OCI-LY3 (cell line): ENCODE data around the gene NDRG2.

Experiments
- H2AFZ ChIP-seq: fragments of 200-600, 300-600 bp; shearing (Covaris generic); 2 replicates; pipeline ENCODE4 v1.6.0; 2014; ENCODE audit warnings: antibody characterized with exemption, low read depth, low read length
- H3K27ac ChIP-seq: fragments of 200-600, 300-600 bp; sonication (generic); 2 replicates; pipeline ENCODE4 v1.5.1; 2014; ENCODE audit warnings: mild to moderate bottlenecking, low read length, moderate library complexity, mixed read lengths
- H3K27me3 ChIP-seq: fragments of 200-600, 300-600 bp; sonication (generic); 2 replicates; pipeline ENCODE4 v1.6.1; 2014; ENCODE audit warnings: low read depth, low read length, mixed read lengths
- H3K36me3 ChIP-seq: fragments of 200-600, 300-600 bp; sonication (generic); replicated peaks from 2 replicates; pipeline ENCODE3; 2014; ENCODE audit warnings: low read depth, low read length, mixed read lengths
- H3K4me1 ChIP-seq: fragments of 300-600, 200-600 bp; sonication (generic); 2 replicates; pipeline ENCODE4 v1.6.1; 2014; ENCODE audit warnings: low read length, mixed read lengths
- H3K4me2 ChIP-seq: fragments of 200-600, 300-600 bp; sonication (generic); 2 replicates; pipeline ENCODE4 v1.6.1; 2014; ENCODE audit warnings: low read length, mixed read lengths
- H3K4me3 ChIP-seq: fragments of 300-600, 200-600 bp; sonication (generic); 2 replicates; pipeline ENCODE4 v1.5.1; 2014; ENCODE audit warnings: antibody characterized with exemption, mild to moderate bottlenecking, low read length, moderate library complexity
- H3K79me2 ChIP-seq: fragments of 300-600, 200-600 bp; shearing (Covaris generic); 2 replicates; pipeline ENCODE4 v1.6.1; 2014; ENCODE audit warnings: mild to moderate bottlenecking, low read length, mixed read lengths
- H3K9ac ChIP-seq: fragments of 300-600, 200-600 bp; shearing (Covaris generic); 2 replicates; pipeline ENCODE4 v1.6.0; 2014; ENCODE audit warnings: mild to moderate bottlenecking, low read length, moderate library complexity
- H3K9me3 ChIP-seq: fragments of 200-600, 300-600 bp; shearing (Covaris generic); 2 replicates; pipeline ENCODE4 v1.6.1; 2014; ENCODE audit warnings: low read length, mixed read lengths; ENCODE audit not compliant: insufficient read depth
- H4K20me1 ChIP-seq: fragments of 200-600, 300-600 bp; sonication (generic); 2 replicates; pipeline ENCODE4 v1.6.1; 2016; ENCODE audit warnings: low read length, mixed read lengths; ENCODE audit not compliant: insufficient read depth
- EZH2phosphoT487 ChIP-seq: fragments of 200-600 bp; shearing (Covaris generic); IDR thresholded peaks from 2 replicates; pipeline ENCODE4 v1.6.1; 2018; ENCODE audit warnings: antibody characterized with exemption, mixed run types, low read depth
- TF ChIP-seq, protein P1 (sequence below): fragments of 200-600, 300-600 bp; sonication (generic); IDR thresholded peaks from 2 replicates; pipeline ENCODE4 v1.5.1; 2014; ENCODE audit warnings: antibody characterized with exemption, low read length, low read depth

NDRG2 gene

DNA sequence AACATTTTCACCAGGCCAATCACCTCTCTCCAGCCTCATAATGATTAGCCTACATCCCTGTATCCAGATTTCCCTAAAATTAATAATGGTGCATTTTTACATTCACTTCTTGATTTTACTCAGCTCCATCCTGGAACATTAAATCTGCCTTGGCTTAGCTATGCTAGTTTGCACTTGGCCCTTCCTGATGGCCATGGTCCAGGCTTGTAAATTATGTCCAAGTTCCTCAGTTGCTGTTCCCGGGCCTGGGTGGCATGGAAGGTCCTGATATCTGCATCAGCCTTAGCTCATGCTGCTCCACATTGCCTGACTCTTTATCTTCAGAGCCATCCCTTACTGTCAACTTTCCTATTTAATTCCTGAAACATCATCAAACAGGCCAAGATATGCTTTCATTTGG, 46.2 kb downstream of the NDRG2 start:
- no peaks in the 10 kb centered on the region for H3K79me2 ChIP-seq
- H3K4me3 ChIP-seq, result no peak overlapping the region
- H3K4me1 ChIP-seq, result no peaks in the 10 kb centered on the region
- H3K4me2 ChIP-seq, result no peak overlapping the region
- H3K9me3 ChIP-seq, result no peaks in the 10 kb centered on the region
- no peak overlapping the region for H2AFZ ChIP-seq
- H4K20me1 ChIP-seq, result no peaks in the 10 kb centered on the region
- no peak for TF ChIP-seq EZH2phosphoT487
- TF ChIP-seq, protein P1, sequence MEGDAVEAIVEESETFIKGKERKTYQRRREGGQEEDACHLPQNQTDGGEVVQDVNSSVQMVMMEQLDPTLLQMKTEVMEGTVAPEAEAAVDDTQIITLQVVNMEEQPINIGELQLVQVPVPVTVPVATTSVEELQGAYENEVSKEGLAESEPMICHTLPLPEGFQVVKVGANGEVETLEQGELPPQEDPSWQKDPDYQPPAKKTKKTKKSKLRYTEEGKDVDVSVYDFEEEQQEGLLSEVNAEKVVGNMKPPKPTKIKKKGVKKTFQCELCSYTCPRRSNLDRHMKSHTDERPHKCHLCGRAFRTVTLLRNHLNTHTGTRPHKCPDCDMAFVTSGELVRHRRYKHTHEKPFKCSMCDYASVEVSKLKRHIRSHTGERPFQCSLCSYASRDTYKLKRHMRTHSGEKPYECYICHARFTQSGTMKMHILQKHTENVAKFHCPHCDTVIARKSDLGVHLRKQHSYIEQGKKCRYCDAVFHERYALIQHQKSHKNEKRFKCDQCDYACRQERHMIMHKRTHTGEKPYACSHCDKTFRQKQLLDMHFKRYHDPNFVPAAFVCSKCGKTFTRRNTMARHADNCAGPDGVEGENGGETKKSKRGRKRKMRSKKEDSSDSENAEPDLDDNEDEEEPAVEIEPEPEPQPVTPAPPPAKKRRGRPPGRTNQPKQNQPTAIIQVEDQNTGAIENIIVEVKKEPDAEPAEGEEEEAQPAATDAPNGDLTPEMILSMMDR, result no peak
- no peak overlapping the region for H3K9ac ChIP-seq
- H3K36me3 ChIP-seq, result no peaks in the 10 kb centered on the region
- H3K27me3 ChIP-seq, result peaks cover 6% of the 10 kb centered on the region
- H3K27ac ChIP-seq, result no peak overlapping the region

DNA sequence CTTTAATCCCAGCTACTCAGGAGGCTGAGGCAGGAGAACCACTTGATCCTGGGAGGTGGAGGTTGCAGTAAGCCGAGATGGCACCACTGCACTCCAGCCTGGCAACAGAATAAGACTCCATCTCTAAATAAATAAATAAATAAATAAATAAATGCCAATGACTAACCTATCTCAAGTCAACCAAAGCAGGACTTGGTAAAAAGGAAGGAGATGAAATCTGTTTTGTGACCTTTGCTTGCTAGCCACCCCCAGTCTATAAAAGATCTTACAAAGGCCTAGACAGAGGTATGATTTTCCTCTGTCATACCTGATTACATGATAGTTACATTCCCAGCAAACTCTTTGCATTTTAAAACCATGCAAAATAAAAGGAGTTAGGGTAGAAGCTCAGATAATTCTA, 48.6 kb downstream of the NDRG2 start:
- no peak overlapping the region for H3K4me2 ChIP-seq
- H3K27me3 ChIP-seq, result peaks cover 14% of the 10 kb centered on the region
- H3K9me3 ChIP-seq, result no peaks in the 10 kb centered on the region
- H3K4me3 ChIP-seq, result no peak overlapping the region
- no peak for TF ChIP-seq EZH2phosphoT487
- TF ChIP-seq, protein P1, result no peak
- H2AFZ ChIP-seq, result no peak overlapping the region
- H3K79me2 ChIP-seq, result no peaks in the 10 kb centered on the region
- H3K27ac ChIP-seq, result no peak overlapping the region
- H3K9ac ChIP-seq, result no peak overlapping the region
- H3K4me1 ChIP-seq, result 0 out of 2 replicates have a peak, but pooled peaks cover 3% of the 10 kb centered on the region
- H4K20me1 ChIP-seq, result no peaks in the 10 kb centered on the region
- no peaks in the 10 kb centered on the region for H3K36me3 ChIP-seq

DNA sequence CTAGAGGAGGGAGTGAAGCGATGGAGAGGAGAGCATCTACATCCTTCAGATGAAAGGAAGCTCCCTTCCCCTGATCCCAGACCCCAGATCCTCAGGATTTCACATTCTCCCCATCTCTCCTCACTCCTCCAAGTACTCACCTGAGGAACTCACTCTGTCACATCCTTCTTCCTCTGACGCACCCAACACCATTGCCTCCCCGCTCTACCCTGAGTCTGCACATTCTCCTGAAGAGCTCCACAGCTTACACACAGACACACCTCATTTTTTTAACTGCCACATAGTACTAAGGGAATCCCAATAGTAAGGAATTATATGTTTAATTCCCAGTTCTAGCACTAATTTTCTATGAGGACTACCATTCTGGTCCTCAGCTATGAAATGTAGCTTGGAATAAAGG, 51.4 kb downstream of the NDRG2 start:
- peaks cover 7% of the 10 kb centered on the region; the same call in 1 of the 2 replicates for H3K4me1 ChIP-seq
- no peaks in the 10 kb centered on the region for H4K20me1 ChIP-seq
- H3K79me2 ChIP-seq, result no peaks in the 10 kb centered on the region
- H3K27me3 ChIP-seq, result peaks cover 16% of the 10 kb centered on the region
- H3K4me2 ChIP-seq, result no peak overlapping the region
- no peak overlapping the region for H3K27ac ChIP-seq
- H3K9ac ChIP-seq, result no peak overlapping the region
- H2AFZ ChIP-seq, result no peak overlapping the region
- no peak overlapping the region for H3K4me3 ChIP-seq
- TF ChIP-seq, protein P1, result no peak
- TF ChIP-seq EZH2phosphoT487, result no peak
- no peaks in the 10 kb centered on the region for H3K9me3 ChIP-seq
- H3K36me3 ChIP-seq, result no peaks in the 10 kb centered on the region

DNA sequence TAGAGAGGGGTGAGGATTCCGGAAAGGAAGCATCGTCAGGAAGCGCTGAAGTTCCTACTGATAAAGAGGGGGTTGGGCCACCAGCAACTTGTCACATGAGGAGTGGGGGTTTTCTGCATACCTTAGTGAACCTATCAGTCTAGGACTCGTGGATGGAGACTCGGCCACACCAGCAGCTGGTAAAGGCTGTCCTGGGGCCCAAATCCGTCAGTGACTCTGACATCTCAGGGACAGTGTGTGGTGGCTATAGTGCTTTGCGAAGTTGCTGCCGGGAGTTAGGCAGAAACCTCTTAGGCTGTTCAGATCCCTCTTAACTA, 53.2 kb downstream of the NDRG2 start:
- H3K27ac ChIP-seq, result no peak overlapping the region
- peak overlapping the region; percentile 67 for H3K9ac ChIP-seq
- peaks cover 7% of the 10 kb centered on the region; the same call in 1 of the 2 replicates for H3K4me1 ChIP-seq
- no peaks in the 10 kb centered on the region for H4K20me1 ChIP-seq
- no peaks in the 10 kb centered on the region for H3K79me2 ChIP-seq
- peaks cover 32% of the 10 kb centered on the region for H3K27me3 ChIP-seq
- no peaks in the 10 kb centered on the region for H3K36me3 ChIP-seq
- no peak for TF ChIP-seq EZH2phosphoT487
- TF ChIP-seq, protein P1, result no peak
- H2AFZ ChIP-seq, result peak overlapping the region; percentile 68
- no peaks in the 10 kb centered on the region for H3K9me3 ChIP-seq
- H3K4me3 ChIP-seq, result peak overlapping the region; percentile 78
- H3K4me2 ChIP-seq, result peak overlapping the region; percentile 90
